HCT116 (cell line): ENCODE measurements around the gene SLC17A2. TPM values are rescaled to one million over a fixed set of nuclear protein-coding genes. Genes with fewer than 3 reads are reported as not detected.

Experiments
- ATAC-seq: fragments of 200-7000 bp; cut with Tn5 transposase; 2 replicates; pipeline ENCODE4 v1.9.1; 2020; ENCODE audit warnings: mild to moderate bottlenecking, moderate library complexity
- BruUV-seq: library from RNA; stranded (reverse); fragments of 400-500 nt; replicated peaks from 2 replicates; lab custom pipeline; 2021; lab: Mats Ljungman, UMichigan
- CTCF ChIA-PET: fragments of 300-600 bp; sonication (Branson Sonifier 250); formaldehyde crosslinking; loops from one replicate; lab custom pipeline; 2021; ENCODE audit warnings: antibody characterized with exemption; lab: Charles Lee
- POLR2A ChIA-PET: fragments of 300-600, 350-600 bp; sonication (Branson Sonifier 250); formaldehyde crosslinking; loops from one replicate; lab custom pipeline; 2021; ENCODE audit warnings: antibody characterized with exemption; lab: Charles Lee
- RAD21 ChIA-PET, 2 experiments: fragments of 300-600 bp; sonication (Branson Sonifier 250); formaldehyde crosslinking; loops; one replicate each; lab custom pipeline; 2023; ENCODE audit warnings: low total read pairs in 2 of 2; ENCODE audit not compliant: uncharacterized antibody in 2 of 2, unreplicated experiment in 2 of 2, low non-redundant PET in 1 of 2; lab: Charles Lee
- DNase-seq: peaks from one replicate; pipeline ENCODE4 v3.0.0-alpha.2; 2010; ENCODE audit warnings: low read depth, low spot score
- H2AFZ ChIP-seq: fragments of 200-600 bp; shearing (Covaris generic), sonication (generic); 2 replicates; pipeline ENCODE4 v1.6.1; 2017; ENCODE audit warnings: low read depth, mixed run types, mixed read lengths, antibody characterized with exemption, low read length; ENCODE audit not compliant: poor library complexity, severe bottlenecking
- H3K27ac ChIP-seq: 2 replicates; pipeline ENCODE4 v1.5.1; 2012; ENCODE audit warnings: low read depth, low read length
- H3K27me3 ChIP-seq: fragments of 200-600 bp; sonication (generic); 2 replicates; pipeline ENCODE4 v1.6.1; 2016; ENCODE audit warnings: mixed run types, low read length, mixed read lengths; ENCODE audit not compliant: insufficient read depth
- H3K36me3 ChIP-seq, 2 experiments: fragments of 200-500 bp in 1 of 2; fragments of 200-600 bp in 1 of 2; sonication (Bioruptor generic) in 1 of 2; sonication (generic) in 1 of 2; 2 replicates each; pipeline versions ENCODE4 v1.5.1 to v1.6.1; 2014 to 2016; ENCODE audit warnings: low read length in 2 of 2, inconsistent platforms in 1 of 2, mixed read lengths in 1 of 2, mixed run types in 1 of 2; ENCODE audit not compliant: insufficient read depth in 2 of 2, control insufficient read depth in 1 of 2
- H3K4me1 ChIP-seq, 2 experiments: fragments of 200-600 bp in 1 of 2; sonication (generic) in 1 of 2; 2 replicates each; pipeline versions ENCODE4 v1.5.1 to v1.6.1; 2012 to 2017; ENCODE audit warnings: low read length in 2 of 2, inconsistent platforms in 1 of 2, mild to moderate bottlenecking in 1 of 2, mixed read lengths in 1 of 2, mixed run types in 1 of 2, moderate library complexity in 1 of 2; ENCODE audit not compliant: insufficient read depth in 2 of 2, control insufficient read depth in 1 of 2
- H3K4me2 ChIP-seq: fragments of 200-600 bp; sonication (generic); 2 replicates; pipeline ENCODE4 v1.6.1; 2017; ENCODE audit warnings: mixed run types, low read length, mixed read lengths
- H3K4me3 ChIP-seq, 2 experiments: fragments of 200-600 bp in 1 of 2; sonication (generic) in 1 of 2; replicated peaks in 1 of 2; 2 replicates each; pipeline ENCODE4 v1.5.1; 2011 to 2016; ENCODE audit warnings: low read length in 2 of 2, control low read depth in 1 of 2, low read depth in 1 of 2, mild to moderate bottlenecking in 1 of 2, mixed read lengths in 1 of 2, mixed run types in 1 of 2
- H3K79me2 ChIP-seq: fragments of 200-600 bp; sonication (generic); 2 replicates; pipeline ENCODE4 v1.6.1; 2017; ENCODE audit warnings: mild to moderate bottlenecking, mixed run types, low read length, moderate library complexity, mixed read lengths; ENCODE audit not compliant: insufficient read depth
- H3K9ac ChIP-seq: fragments of 200-600 bp; sonication (generic); 2 replicates; pipeline ENCODE4 v1.6.1; 2016; ENCODE audit warnings: low read length, mixed read lengths
- H3K9me2 ChIP-seq: fragments of 200-600 bp; sonication (generic), shearing (Covaris generic); 2 replicates; pipeline ENCODE4 v1.6.1; 2017; ENCODE audit warnings: mixed run types, mild to moderate bottlenecking, moderate library complexity; ENCODE audit not compliant: insufficient read depth
- H3K9me3 ChIP-seq, 2 experiments: fragments of 200-500 bp in 1 of 2; fragments of 200-600 bp in 1 of 2; sonication (Bioruptor generic) in 1 of 2; sonication (generic) in 1 of 2; 2 replicates each; pipeline ENCODE4 v1.6.1; 2014 to 2017; ENCODE audit warnings: low read length in 2 of 2, mixed read lengths in 2 of 2, inconsistent platforms in 1 of 2, low read depth in 1 of 2, mild to moderate bottlenecking in 1 of 2, mixed run types in 1 of 2, moderate library complexity in 1 of 2; ENCODE audit not compliant: control insufficient read depth in 1 of 2, insufficient read depth in 1 of 2
- H4K20me1 ChIP-seq: fragments of 200-600 bp; sonication (generic), shearing (Covaris generic); 2 replicates; pipeline ENCODE4 v1.6.1; 2017; ENCODE audit warnings: mixed run types, mild to moderate bottlenecking, moderate library complexity; ENCODE audit not compliant: insufficient read depth
- CBX3 ChIP-seq: IDR thresholded peaks from 2 replicates; pipeline ENCODE4 v1.6.1; 2012; ENCODE audit warnings: low read depth
- CEBPB ChIP-seq: IDR thresholded peaks from 2 replicates; pipeline ENCODE4 v1.6.1; 2012; ENCODE audit warnings: low read depth
- EGR1 ChIP-seq: IDR thresholded peaks from 2 replicates; pipeline ENCODE4 v1.6.1; 2012; ENCODE audit warnings: low read depth
- ELF1 ChIP-seq: IDR thresholded peaks from 2 replicates; pipeline ENCODE4 v1.6.1; 2012; ENCODE audit warnings: low read depth, borderline replicate concordance
- EZH2 ChIP-seq: fragments of 200-600 bp; sonication (generic); IDR thresholded peaks from 2 replicates; pipeline ENCODE4 v1.6.1; 2017; ENCODE audit warnings: antibody characterized with exemption, mixed run types
- FOSL1 ChIP-seq: IDR thresholded peaks from 2 replicates; pipeline ENCODE4 v1.6.1; 2012; ENCODE audit warnings: low read depth
- JUND ChIP-seq: IDR thresholded peaks from 2 replicates; pipeline ENCODE4 v1.6.1; 2012
- POLR2A ChIP-seq: IDR thresholded peaks from 2 replicates; pipeline ENCODE4 v1.7.0; 2011; ENCODE audit warnings: borderline replicate concordance; ENCODE audit not compliant: insufficient read depth, insufficient read length; ENCODE audit errors: extremely low read depth
- POLR2AphosphoS5 ChIP-seq: IDR thresholded peaks from 2 replicates; pipeline ENCODE4 v1.6.1; 2011; ENCODE audit warnings: mild to moderate bottlenecking, low read depth, low read length, moderate library complexity
- RAD21 ChIP-seq: IDR thresholded peaks from 2 replicates; pipeline ENCODE4 v1.6.1; 2012; ENCODE audit warnings: low read depth, mild to moderate bottlenecking
- SIN3A ChIP-seq: IDR thresholded peaks from 2 replicates; pipeline ENCODE4 v1.6.1; 2012; ENCODE audit warnings: low read depth
- SRF ChIP-seq: IDR thresholded peaks from 2 replicates; pipeline ENCODE4 v1.6.1; 2012; ENCODE audit warnings: low read depth
- TCF7L2 ChIP-seq: IDR thresholded peaks from 2 replicates; pipeline ENCODE4 v1.7.0; 2011; ENCODE audit warnings: borderline replicate concordance, inconsistent platforms; ENCODE audit not compliant: insufficient read depth, insufficient read length; ENCODE audit errors: extremely low read depth
- YY1 ChIP-seq: IDR thresholded peaks from 2 replicates; pipeline ENCODE4 v1.6.1; 2011; ENCODE audit warnings: low read length, low read depth, moderate library complexity, mild to moderate bottlenecking; ENCODE audit not compliant: insufficient replicate concordance; ENCODE audit errors: extremely low read depth
- ZFX ChIP-seq: fragments of 450-650 bp; IDR thresholded peaks from 2 replicates; pipeline ENCODE4 v1.6.1; 2017
- ZNF274 ChIP-seq: fragments of 200-500 bp; sonication (Bioruptor generic); IDR thresholded peaks from 2 replicates; pipeline ENCODE4 v1.6.1; 2014; ENCODE audit warnings: mild to moderate bottlenecking, low read depth, low read length, inconsistent platforms
- intact Hi-C: fragments of 100-400 bp; cut with micrococcal nuclease; formaldehyde crosslinking; loops from 2 replicates; pipeline ENCODE4 v1.10.0; 2022
- total RNA-seq: library from RNA; stranded (reverse); gene quantifications from one replicate; pipeline ENCODE4 v1.2.1, GENCODE V29; 2021; ENCODE audit not compliant: unreplicated experiment
- TF ChIP-seq, protein P1 (sequence below): IDR thresholded peaks from 2 replicates; pipeline ENCODE4 v1.6.1; 2012
- TF ChIP-seq, protein P2 (sequence below): IDR thresholded peaks from 2 replicates; pipeline ENCODE4 v1.6.1; 2012
- TF ChIP-seq, protein P3 (sequence below), 3 experiments: fragments of 200-600 bp in 1 of 3; sonication (generic) in 1 of 3; IDR thresholded peaks in 2 of 3; conservative IDR thresholded peaks in 1 of 3; 2 replicates each; pipeline ENCODE4 v1.5.1; 2012 to 2017; ENCODE audit warnings: low read depth in 2 of 3, low read length in 2 of 3, antibody characterized with exemption in 1 of 3, borderline replicate concordance in 1 of 3, control low read depth in 1 of 3, mild to moderate bottlenecking in 1 of 3, mixed read lengths in 1 of 3, mixed run types in 1 of 3, moderate library complexity in 1 of 3; ENCODE audit not compliant: insufficient read depth in 1 of 3

SLC17A2 gene
- total RNA-seq, 1 experiment from 2014 or later, result not detected

- TF ChIP-seq CEBPB (no peak), ZFX (no peak), JUND (no peak), YY1 (no peak), ELF1 (no peak), POLR2A (no peak), EZH2 (no peak), RAD21 (no peak), ZNF274 (no peak), SRF (no peak)
- TF ChIP-seq, protein P1, sequence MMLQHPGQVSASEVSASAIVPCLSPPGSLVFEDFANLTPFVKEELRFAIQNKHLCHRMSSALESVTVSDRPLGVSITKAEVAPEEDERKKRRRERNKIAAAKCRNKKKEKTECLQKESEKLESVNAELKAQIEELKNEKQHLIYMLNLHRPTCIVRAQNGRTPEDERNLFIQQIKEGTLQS, result no peak
- TF ChIP-seq, protein P2, sequence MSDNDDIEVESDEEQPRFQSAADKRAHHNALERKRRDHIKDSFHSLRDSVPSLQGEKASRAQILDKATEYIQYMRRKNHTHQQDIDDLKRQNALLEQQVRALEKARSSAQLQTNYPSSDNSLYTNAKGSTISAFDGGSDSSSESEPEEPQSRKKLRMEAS, result no peak
- Histone ChIP-seq H3K27ac (no peak overlapping the region), H4K20me1 (no peaks in the 10 kb centered on the region), H3K9me2 (no peaks in the 10 kb centered on the region), H3K27me3 (no peaks in the 10 kb centered on the region), H3K79me2 (no peaks in the 10 kb centered on the region), H3K4me3 (no peak overlapping the region), H3K4me2 (no peak overlapping the region), H3K9me3 (no peaks in the 10 kb centered on the region), H3K4me1 (no peaks in the 10 kb centered on the region), H3K9ac (no peak overlapping the region), H2AFZ (no peak overlapping the region), H3K36me3 (no peaks in the 10 kb centered on the region)
- RAD21 ChIA-PET, result no interaction called here
- intact Hi-C loops, result no loop called here
- BruUV-seq, result no TSS peak
- ATAC-seq (no peak), DNase-seq (no peak)
- POLR2A ChIA-PET, result no interaction called here
- CTCF ChIA-PET, result no interaction called here
Measured at GRCh38 chr6:25916330-25916729, 14.2 kb downstream of the SLC17A2 start.

DNA sequence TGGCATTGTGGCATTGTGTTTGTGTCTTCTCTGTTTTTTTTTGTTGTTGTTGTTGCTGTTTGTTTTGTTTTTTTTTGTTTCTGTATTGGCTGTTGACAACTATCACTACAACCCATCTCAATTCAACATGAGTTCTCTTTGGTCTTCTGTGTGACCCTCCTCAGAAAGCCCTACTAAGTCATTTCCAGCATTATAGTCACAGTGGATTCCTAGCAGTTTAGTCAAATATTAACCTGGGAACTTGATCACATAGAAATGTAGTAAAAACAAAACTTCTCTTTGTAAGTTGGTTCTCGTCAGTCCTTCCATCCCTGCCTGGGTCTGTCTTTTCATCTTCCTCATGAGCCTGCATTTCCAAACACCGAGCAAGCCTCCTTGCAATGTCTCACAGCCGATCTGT, 16.8 kb downstream of the SLC17A2 start:
- no peak overlapping the region for H3K27ac ChIP-seq
- intact Hi-C loops, result no loop called here
- no peaks in the 10 kb centered on the region for H3K79me2 ChIP-seq
- DNase-seq (no peak), ATAC-seq (no peak)
- H3K4me3 ChIP-seq, result no peak overlapping the region
- ChIA-PET CTCF (no interaction called here), RAD21 (no interaction called here), POLR2A (no interaction called here)
- H3K4me1 ChIP-seq, result no peaks in the 10 kb centered on the region
- no peak overlapping the region for H3K4me2 ChIP-seq
- no peak overlapping the region for H3K9ac ChIP-seq
- BruUV-seq, result no TSS peak
- H2AFZ ChIP-seq, result no peak overlapping the region
- H4K20me1 ChIP-seq, result no peaks in the 10 kb centered on the region
- H3K9me2 ChIP-seq, result no peaks in the 10 kb centered on the region
- no peaks in the 10 kb centered on the region for H3K36me3 ChIP-seq
- no peaks in the 10 kb centered on the region for H3K9me3 ChIP-seq
- no peaks in the 10 kb centered on the region for H3K27me3 ChIP-seq
- TF ChIP-seq SIN3A (no peak), EZH2 (no peak), TCF7L2 (no peak), FOSL1 (no peak), YY1 (no peak), POLR2A (no peak), CEBPB (no peak), CBX3 (no peak), EGR1 (no peak), POLR2AphosphoS5 (no peak), RAD21 (no peak), SRF (no peak)
- TF ChIP-seq, protein P2, result no peak
- TF ChIP-seq, protein P3, sequence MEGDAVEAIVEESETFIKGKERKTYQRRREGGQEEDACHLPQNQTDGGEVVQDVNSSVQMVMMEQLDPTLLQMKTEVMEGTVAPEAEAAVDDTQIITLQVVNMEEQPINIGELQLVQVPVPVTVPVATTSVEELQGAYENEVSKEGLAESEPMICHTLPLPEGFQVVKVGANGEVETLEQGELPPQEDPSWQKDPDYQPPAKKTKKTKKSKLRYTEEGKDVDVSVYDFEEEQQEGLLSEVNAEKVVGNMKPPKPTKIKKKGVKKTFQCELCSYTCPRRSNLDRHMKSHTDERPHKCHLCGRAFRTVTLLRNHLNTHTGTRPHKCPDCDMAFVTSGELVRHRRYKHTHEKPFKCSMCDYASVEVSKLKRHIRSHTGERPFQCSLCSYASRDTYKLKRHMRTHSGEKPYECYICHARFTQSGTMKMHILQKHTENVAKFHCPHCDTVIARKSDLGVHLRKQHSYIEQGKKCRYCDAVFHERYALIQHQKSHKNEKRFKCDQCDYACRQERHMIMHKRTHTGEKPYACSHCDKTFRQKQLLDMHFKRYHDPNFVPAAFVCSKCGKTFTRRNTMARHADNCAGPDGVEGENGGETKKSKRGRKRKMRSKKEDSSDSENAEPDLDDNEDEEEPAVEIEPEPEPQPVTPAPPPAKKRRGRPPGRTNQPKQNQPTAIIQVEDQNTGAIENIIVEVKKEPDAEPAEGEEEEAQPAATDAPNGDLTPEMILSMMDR (IDR thresholded peaks at IDR 0.05 in 2 of 3, conservative IDR thresholded peaks at IDR 0.05 in 1 of 3; ENCODE audit: borderline replicate concordance in 1 of 3, insufficient read depth in 1 of 3, low read depth in 2 of 3, low read length in 2 of 3), result no peak
